Esophagus muscularis mucosa (tissue), 4 donors: ENCODE data around the gene PRSS21. TPM values are rescaled to one million over a fixed set of nuclear protein-coding genes. Genes with fewer than 3 reads are reported as not detected.

Experiments
- DNase-seq: peaks from one replicate; pipeline ENCODE4 v3.0.0-alpha.2; 2017; ENCODE audit errors: extremely low spot score
- H3K27ac ChIP-seq, 4 donors: fragments of 200-600 bp; sonication (generic); replicated peaks in 1 of 4; 1 replicate in 3 of 4; 2 replicates in 1 of 4; pipeline ENCODE4 v1.5.1; 2016 to 2019; ENCODE audit warnings: mild to moderate bottlenecking in 1 of 4
- H3K27me3 ChIP-seq, 4 donors: fragments of 200-600 bp; sonication (generic); one replicate each; pipeline versions ENCODE4 v1.5.1 to v1.6.0; 2016 to 2019
- H3K36me3 ChIP-seq, 4 donors: fragments of 200-600 bp; sonication (generic); one replicate each; pipeline ENCODE4 v1.5.1; 2016 to 2019
- H3K4me1 ChIP-seq, 4 donors: fragments of 200-600 bp; sonication (generic); one replicate each; pipeline ENCODE4 v1.5.1; 2016 to 2019
- H3K4me3 ChIP-seq, 4 donors: fragments of 200-600 bp; sonication (generic); 1 replicate in 2 of 4; 2 replicates in 2 of 4; pipeline ENCODE4 v1.5.1; 2016 to 2019; ENCODE audit warnings: mild to moderate bottlenecking in 4 of 4, moderate library complexity in 1 of 4
- H3K9me3 ChIP-seq, 4 donors: fragments of 200-600 bp; sonication (generic); 1 replicate in 3 of 4; 2 replicates in 1 of 4; pipeline ENCODE4 v1.5.1; 2016 to 2019
- CTCF ChIP-seq, 3 experiments: fragments of 200-600 bp in 2 of 3; fragments of 450-650 bp in 1 of 3; sonication (generic) in 2 of 3; IDR thresholded peaks; one replicate each; pipeline ENCODE4 v1.5.1; 2017 to 2019; ENCODE audit warnings: antibody characterized with exemption in 3 of 3, mild to moderate bottlenecking in 2 of 3, moderate library complexity in 1 of 3
- EP300 ChIP-seq: sonication (generic); formaldehyde crosslinking; IDR thresholded peaks from one replicate; pipeline ENCODE4 v1.6.1; 2017; ENCODE audit warnings: antibody characterized with exemption
- POLR2A ChIP-seq: fragments of 450-650 bp; IDR thresholded peaks from one replicate; pipeline ENCODE4 v1.6.1; 2017; ENCODE audit warnings: antibody characterized with exemption, moderate library complexity, mild to moderate bottlenecking, low read depth
- POLR2AphosphoS5 ChIP-seq, 2 donors: sonication (generic); formaldehyde crosslinking; IDR thresholded peaks; one replicate each; pipeline ENCODE4 v1.6.1; 2017; ENCODE audit warnings: antibody characterized with exemption in 2 of 2
- WGBS: methylation state at CpG from one replicate; pipeline ENCODE4 v1.1.5; 2018; 5-methylcytosine and 5-hydroxymethylcytosine counted together
- intact Hi-C: fragments of 100-400 bp; cut with DNase I; formaldehyde crosslinking; loops from one replicate; pipeline ENCODE4 v1.15.1; 2023
- total RNA-seq, 4 donors: library from RNA; depleted of rRNA; stranded (reverse); fragments of >200 nt; gene quantifications; one replicate each; pipeline versions ENCODE4 v1.1.0 to v1.2.1, GENCODE V29; 2016

The PRSS21 gene
- total RNA-seq, 4 donors from 2014 or later = not detected

- H3K4me1 ChIP-seq = peaks cover 0 to 1% (median 0%) of the 10 kb centered on the region in 4 donors
- H3K27ac ChIP-seq = no peak overlapping the region
- no peak for DNase-seq
- no peak for TF ChIP-seq POLR2A
- TF ChIP-seq POLR2AphosphoS5 (IDR thresholded peaks at IDR 0.05) = no peak
- no peak for TF ChIP-seq CTCF (IDR thresholded peaks at IDR 0.05)
- TF ChIP-seq EP300 = no peak
- H3K36me3 ChIP-seq = no peaks in the 10 kb centered on the region
- peaks cover 0 to 60% (median 1%) of the 10 kb centered on the region in 4 donors for H3K27me3 ChIP-seq
- intact Hi-C loops = no loop called here
- 79% methylated on average over 8 of the region's 8 CpGs for WGBS
- H3K4me3 ChIP-seq = no peak overlapping the region
- H3K9me3 ChIP-seq = no peaks in the 10 kb centered on the region
Measured at GRCh38 chr16:2822158-2822495, 5.1 kb downstream of the PRSS21 start.

GRCh38 chr16:2822496-2822895 lies 5.5 kb downstream of the PRSS21 start:
- DNase-seq = no peak
- Histone ChIP-seq H3K9me3 (no peaks in the 10 kb centered on the region), H3K4me3 (no peak overlapping the region), H3K4me1 (no peaks in the 10 kb centered on the region), H3K36me3 (no peaks in the 10 kb centered on the region), H3K27ac (no peak overlapping the region), H3K27me3 (peaks cover 0 to 60% (median 0%) of the 10 kb centered on the region in 4 donors)
- TF ChIP-seq POLR2A (no peak), CTCF (IDR thresholded peaks at IDR 0.05) (no peak)
- intact Hi-C loops = no loop called here
- WGBS = 63% methylated on average over 4 of the region's 4 CpGs

GRCh38 chr16:2824626-2825025 lies 7.6 kb downstream of the PRSS21 start:
- H3K27ac ChIP-seq = no peak overlapping the region
- no peak for TF ChIP-seq POLR2AphosphoS5 (IDR thresholded peaks at IDR 0.05)
- no peak for TF ChIP-seq EP300
- TF ChIP-seq POLR2A = no peak
- no peak for TF ChIP-seq CTCF (IDR thresholded peaks at IDR 0.05)
- H3K9me3 ChIP-seq = no peaks in the 10 kb centered on the region
- WGBS = 82% methylated on average over 10 of the region's 10 CpGs
- H3K4me1 ChIP-seq = peaks cover 0 to 1% (median 0%) of the 10 kb centered on the region in 4 donors
- H3K36me3 ChIP-seq = no peaks in the 10 kb centered on the region
- no peak overlapping the region for H3K4me3 ChIP-seq
- DNase-seq = no peak
- peaks cover 0 to 63% (median 0%) of the 10 kb centered on the region in 4 donors for H3K27me3 ChIP-seq
- intact Hi-C loops = no loop called here

- Histone ChIP-seq H3K4me1 (peaks cover 0 to 7% (median 0%) of the 10 kb centered on the region in 4 donors), H3K36me3 (no peaks in the 10 kb centered on the region), H3K4me3 (no peak overlapping the region), H3K27ac (no peak overlapping the region), H3K9me3 (no peaks in the 10 kb centered on the region), H3K27me3 (peaks cover 0 to 64% (median 0%) of the 10 kb centered on the region in 4 donors)
- DNase-seq = no peak
- intact Hi-C loops = no loop called here
- WGBS = 90% methylated on average over 19 of the region's 26 CpGs
- TF ChIP-seq EP300 = no peak
- TF ChIP-seq POLR2A = no peak
- TF ChIP-seq CTCF (IDR thresholded peaks at IDR 0.05) = no peak
Measured at GRCh38 chr16:2825049-2825742, 8.2 kb downstream of the PRSS21 start.

- WGBS = 81% methylated on average over 11 of the region's 11 CpGs
- Histone ChIP-seq H3K27me3 (peaks cover 0 to 64% (median 0%) of the 10 kb centered on the region in 4 donors), H3K4me3 (no peak overlapping the region), H3K9me3 (no peaks in the 10 kb centered on the region), H3K36me3 (no peaks in the 10 kb centered on the region), H3K27ac (no peak overlapping the region), H3K4me1 (peaks cover 0 to 8% (median 0%) of the 10 kb centered on the region in 4 donors)
- intact Hi-C loops = no loop called here
- TF ChIP-seq POLR2AphosphoS5 (IDR thresholded peaks at IDR 0.05) (no peak), EP300 (no peak), POLR2A (no peak), CTCF (IDR thresholded peaks at IDR 0.05) (no peak)
- no peak for DNase-seq
Measured at GRCh38 chr16:2825906-2826305, 8.9 kb downstream of the PRSS21 start.
